Calu3 (cell line): ENCODE measurements around the gene DLGAP4. TPM values are rescaled to one million over a fixed set of nuclear protein-coding genes. Genes with fewer than 3 reads are reported as not detected.

Source experiments
- BruUV-seq: library from RNA; stranded (reverse); fragments of 400-500 nt; replicated peaks from 2 replicates; lab custom pipeline; 2021; lab: Mats Ljungman, UMichigan
- CTCF ChIA-PET: fragments of 300-600 bp; sonication (Branson Sonifier 250); formaldehyde crosslinking; loops from one replicate; lab custom pipeline; 2022; ENCODE audit warnings: antibody characterized with exemption; lab: Charles Lee
- DNase-seq: peaks from one replicate; pipeline ENCODE4 v3.0.0; 2022
- H3K27ac Mint-ChIP-seq: one replicate; pipeline ENCODE4 v1.8.0; 2022; ENCODE audit warnings: mixed read lengths; ENCODE audit not compliant: unreplicated experiment
- H3K27me3 Mint-ChIP-seq: one replicate; pipeline ENCODE4 v1.8.0; 2022; ENCODE audit warnings: mixed read lengths; ENCODE audit not compliant: unreplicated experiment
- H3K36me3 Mint-ChIP-seq: one replicate; pipeline ENCODE4 v1.8.0; 2022; ENCODE audit warnings: mild to moderate bottlenecking, moderate library complexity, mixed read lengths; ENCODE audit not compliant: insufficient read depth, unreplicated experiment
- H3K4me1 Mint-ChIP-seq: one replicate; pipeline ENCODE4 v1.8.0; 2022; ENCODE audit warnings: mild to moderate bottlenecking, low read depth, mixed read lengths; ENCODE audit not compliant: unreplicated experiment
- H3K4me3 Mint-ChIP-seq: one replicate; pipeline ENCODE4 v1.8.0; 2022; ENCODE audit warnings: mild to moderate bottlenecking, low read depth, moderate library complexity, mixed read lengths; ENCODE audit not compliant: unreplicated experiment
- H3K9me3 Mint-ChIP-seq: one replicate; pipeline ENCODE4 v1.8.0; 2022; ENCODE audit warnings: low read depth, mixed read lengths; ENCODE audit not compliant: unreplicated experiment
- CTCF ChIP-seq: fragments of 200-600 bp; IDR thresholded peaks from one replicate; pipeline ENCODE4 v1.8.0; 2022; ENCODE audit warnings: antibody characterized with exemption; ENCODE audit not compliant: unreplicated experiment
- intact Hi-C: fragments of 100-400 bp; cut with micrococcal nuclease; formaldehyde crosslinking; loops from one replicate; pipeline ENCODE4 v1.10.0; 2022; ENCODE audit not compliant: unreplicated experiment
- total RNA-seq: library from RNA; stranded (reverse); gene quantifications from 2 replicates; pipeline ENCODE4 v1.2.3, GENCODE V29; 2022

DLGAP4 gene
- total RNA-seq, 1 experiment from 2014 or later: 66.4 TPM

DNA sequence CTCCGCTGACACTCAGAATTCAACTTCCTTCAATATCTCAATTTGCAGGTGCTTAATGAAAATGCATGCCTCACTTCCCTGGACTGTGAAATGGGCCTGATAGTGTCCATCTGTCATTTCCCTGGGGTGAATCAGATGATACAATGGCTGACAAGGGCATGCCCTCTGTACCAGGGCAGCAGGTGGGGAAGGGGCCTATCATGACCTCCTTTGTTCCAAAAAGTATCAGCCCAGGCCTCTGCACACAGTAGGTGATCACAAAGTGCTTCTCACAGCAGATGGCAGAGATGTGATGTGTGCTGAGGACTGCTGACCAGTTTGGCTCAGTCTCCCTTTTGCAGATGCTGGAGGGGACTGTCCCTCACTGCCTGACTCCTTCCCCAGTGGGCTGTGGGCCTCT, 44.3 kb downstream of the DLGAP4 start:
- no peak overlapping the region for H3K4me3 Mint-ChIP-seq
- TF ChIP-seq CTCF: no peak
- peaks cover 97% of the 10 kb centered on the region for H3K27me3 Mint-ChIP-seq
- H3K27ac Mint-ChIP-seq: no peak overlapping the region
- H3K4me1 Mint-ChIP-seq: no peaks in the 10 kb centered on the region
- DNase-seq: no peak
- H3K9me3 Mint-ChIP-seq: no peaks in the 10 kb centered on the region
- BruUV-seq: no TSS peak
- intact Hi-C loops: no loop called here
- CTCF ChIA-PET: no interaction called here
- H3K36me3 Mint-ChIP-seq: no peaks in the 10 kb centered on the region

- Mint-ChIP-seq H3K27me3 (peaks cover 95% of the 10 kb centered on the region), H3K36me3 (no peaks in the 10 kb centered on the region), H3K27ac (no peak overlapping the region), H3K9me3 (no peaks in the 10 kb centered on the region), H3K4me1 (no peaks in the 10 kb centered on the region), H3K4me3 (no peak overlapping the region)
- CTCF ChIA-PET: interaction anchor here (1.3 kb wide), 1 partner anchor 48 kb away, joined by 3 read pairs; no protein-coding TSS in a partner anchor
- BruUV-seq: no TSS peak
- TF ChIP-seq CTCF: no peak
- DNase-seq: no peak
- intact Hi-C loops: no loop called here
Measured at GRCh38 chr20:36351937-36352336, 45.8 kb downstream of the DLGAP4 start.

DNA sequence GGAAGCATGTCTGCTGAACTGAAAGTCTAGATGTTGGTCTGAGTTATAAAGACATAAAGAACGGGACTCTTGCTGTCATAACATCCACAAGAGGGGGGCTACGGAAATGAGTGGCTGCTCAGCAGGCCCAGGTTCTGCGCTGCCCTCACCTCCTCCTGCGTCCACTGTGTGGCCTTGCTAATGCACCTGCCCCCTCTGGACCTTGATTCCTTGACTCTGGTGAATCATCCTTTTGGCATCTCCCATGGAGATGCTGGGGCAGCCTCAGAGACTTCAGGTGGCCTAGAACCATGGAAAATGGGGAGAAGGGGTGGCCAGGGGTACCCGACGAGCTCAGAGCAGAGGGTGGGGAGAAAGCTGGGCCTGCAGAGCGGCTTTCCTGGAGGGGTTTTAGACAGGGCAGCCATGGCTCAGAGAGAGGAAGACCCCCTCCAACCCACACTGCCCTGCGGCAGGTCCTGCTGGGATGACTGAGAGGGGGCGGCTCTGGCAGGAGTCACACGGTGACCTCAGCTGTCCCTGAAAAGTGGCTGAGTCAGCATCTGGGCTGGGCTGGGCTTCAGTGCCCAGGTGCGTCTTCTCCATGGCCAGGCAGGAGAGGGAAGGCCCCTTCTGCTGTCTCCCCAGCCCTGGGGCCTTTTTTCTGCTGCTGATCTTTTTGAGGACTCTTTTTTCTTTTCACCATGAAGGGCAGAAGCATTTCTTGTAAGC, 46.9 kb downstream of the DLGAP4 start:
- Mint-ChIP-seq H3K4me1 (no peaks in the 10 kb centered on the region), H3K36me3 (no peaks in the 10 kb centered on the region), H3K4me3 (no peak overlapping the region), H3K27ac (no peak overlapping the region), H3K27me3 (peaks cover 95% of the 10 kb centered on the region), H3K9me3 (no peaks in the 10 kb centered on the region)
- no TSS peak for BruUV-seq
- CTCF ChIA-PET: interaction anchor here (0.5 kb wide), 1 partner anchor 185 kb away, joined by 6 read pairs; no protein-coding TSS in a partner anchor
- intact Hi-C loops: no loop called here
- no peak for TF ChIP-seq CTCF
- DNase-seq: no peak

- TF ChIP-seq CTCF: no peak
- Mint-ChIP-seq H3K4me3 (no peak overlapping the region), H3K27me3 (peaks cover 95% of the 10 kb centered on the region), H3K4me1 (no peaks in the 10 kb centered on the region), H3K9me3 (no peaks in the 10 kb centered on the region), H3K36me3 (no peaks in the 10 kb centered on the region), H3K27ac (no peak overlapping the region)
- CTCF ChIA-PET: interaction anchor here (0.5 to 0.9 kb wide), 2 partner anchors 13 to 184 kb away, joined by 4 to 6 read pairs; no protein-coding TSS in a partner anchor
- BruUV-seq: no TSS peak
- DNase-seq: no peak
- intact Hi-C loops: no loop called here
Measured at GRCh38 chr20:36353740-36354139, 47.6 kb downstream of the DLGAP4 start.
